Measurements from ENCODE around the gene NRAP.

The NRAP gene

DNA sequence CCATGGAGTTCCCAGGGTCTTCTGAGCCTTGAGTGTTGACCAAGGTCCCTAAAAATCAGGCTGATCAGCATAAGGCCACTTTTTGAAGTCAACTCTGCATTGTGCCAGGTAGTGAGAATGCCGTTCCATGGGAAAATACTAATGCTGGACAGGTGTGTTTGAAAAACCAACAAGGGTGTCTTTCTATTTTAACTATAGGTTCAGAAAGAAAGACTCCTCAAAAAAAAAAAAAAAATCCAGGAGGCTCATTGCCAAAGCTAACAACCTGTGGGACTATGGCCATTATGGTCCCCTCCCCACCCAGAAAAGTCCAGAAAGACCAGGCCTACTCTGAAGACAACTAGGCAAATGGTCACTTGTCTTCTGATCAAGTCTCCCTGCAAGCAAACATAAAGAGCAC, 44.4 kb downstream of the NRAP start:
- ATAC-seq (ENCODE audit: insufficient read depth, low read depth) (no peak), DNase-seq (no peak)
- no peaks in the 10 kb centered on the region for H3K79me2 ChIP-seq (ENCODE audit: insufficient read depth, low read length)
- no peaks in the 10 kb centered on the region for H3K36me3 ChIP-seq (ENCODE audit: insufficient read depth, low read length)
- TF ChIP-seq EZH2 (IDR thresholded peaks at IDR 0.05; ENCODE audit: borderline replicate concordance, low read depth, low read length, severe bottlenecking): no peak
- TF ChIP-seq, protein P1, sequence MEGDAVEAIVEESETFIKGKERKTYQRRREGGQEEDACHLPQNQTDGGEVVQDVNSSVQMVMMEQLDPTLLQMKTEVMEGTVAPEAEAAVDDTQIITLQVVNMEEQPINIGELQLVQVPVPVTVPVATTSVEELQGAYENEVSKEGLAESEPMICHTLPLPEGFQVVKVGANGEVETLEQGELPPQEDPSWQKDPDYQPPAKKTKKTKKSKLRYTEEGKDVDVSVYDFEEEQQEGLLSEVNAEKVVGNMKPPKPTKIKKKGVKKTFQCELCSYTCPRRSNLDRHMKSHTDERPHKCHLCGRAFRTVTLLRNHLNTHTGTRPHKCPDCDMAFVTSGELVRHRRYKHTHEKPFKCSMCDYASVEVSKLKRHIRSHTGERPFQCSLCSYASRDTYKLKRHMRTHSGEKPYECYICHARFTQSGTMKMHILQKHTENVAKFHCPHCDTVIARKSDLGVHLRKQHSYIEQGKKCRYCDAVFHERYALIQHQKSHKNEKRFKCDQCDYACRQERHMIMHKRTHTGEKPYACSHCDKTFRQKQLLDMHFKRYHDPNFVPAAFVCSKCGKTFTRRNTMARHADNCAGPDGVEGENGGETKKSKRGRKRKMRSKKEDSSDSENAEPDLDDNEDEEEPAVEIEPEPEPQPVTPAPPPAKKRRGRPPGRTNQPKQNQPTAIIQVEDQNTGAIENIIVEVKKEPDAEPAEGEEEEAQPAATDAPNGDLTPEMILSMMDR (IDR thresholded peaks at IDR 0.05; ENCODE audit: borderline replicate concordance, extremely low read depth, low read length, poor library complexity, severe bottlenecking): no peak
- no peak overlapping the region for H2AFZ ChIP-seq (ENCODE audit: low read depth, low read length)
- H3K4me3 ChIP-seq (ENCODE audit: low read depth in 1 of 2, low read length in 2 of 2): no peak overlapping the region
- H3K27ac ChIP-seq (ENCODE audit: low read length): no peak overlapping the region
- H3K4me1 ChIP-seq (ENCODE audit: insufficient read depth, low read length): no peaks in the 10 kb centered on the region
- H3K9me3 ChIP-seq (ENCODE audit: insufficient read depth, low read length, severe bottlenecking): no peaks in the 10 kb centered on the region
- no peak overlapping the region for H3K4me2 ChIP-seq (ENCODE audit: insufficient read depth, low read length)
- no peak overlapping the region for H3K9ac ChIP-seq (ENCODE audit: low read depth, low read length)
- H3K27me3 ChIP-seq (ENCODE audit: insufficient read depth, low read length, poor library complexity): peaks cover 27% of the 10 kb centered on the region
- no peaks in the 10 kb centered on the region for H4K20me1 ChIP-seq (ENCODE audit: insufficient read depth, low read length)

DNA sequence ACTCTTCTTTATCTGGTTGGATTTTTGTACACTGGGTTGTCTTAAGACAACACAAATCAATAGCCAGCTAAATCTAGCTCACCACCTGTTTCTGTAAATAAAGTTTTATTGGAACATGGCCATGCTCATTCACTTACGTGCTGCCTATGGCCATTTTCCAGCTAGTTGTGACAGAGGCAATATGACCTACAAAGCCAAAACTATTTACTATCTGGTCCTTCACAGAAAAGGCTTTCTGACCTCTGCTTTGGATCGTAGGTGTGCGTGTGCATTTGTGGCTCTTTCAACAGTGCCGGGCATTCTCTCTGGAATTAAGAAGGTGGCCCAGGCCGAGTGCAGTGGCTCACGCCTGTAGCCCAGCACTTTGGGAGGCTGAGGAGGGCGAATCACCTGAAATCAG, 45.5 kb downstream of the NRAP start:
- Histone ChIP-seq H3K4me2 (ENCODE audit: insufficient read depth, low read length) (no peak overlapping the region), H3K9ac (ENCODE audit: low read depth, low read length) (no peak overlapping the region), H3K27me3 (ENCODE audit: insufficient read depth, low read length, poor library complexity) (peaks cover 21% of the 10 kb centered on the region), H3K27ac (ENCODE audit: low read length) (no peak overlapping the region), H3K4me3 (ENCODE audit: low read depth in 1 of 2, low read length in 2 of 2) (no peak overlapping the region), H3K4me1 (ENCODE audit: insufficient read depth, low read length) (no peaks in the 10 kb centered on the region), H3K36me3 (ENCODE audit: insufficient read depth, low read length) (no peaks in the 10 kb centered on the region), H2AFZ (ENCODE audit: low read depth, low read length) (no peak overlapping the region), H4K20me1 (ENCODE audit: insufficient read depth, low read length) (no peaks in the 10 kb centered on the region), H3K79me2 (ENCODE audit: insufficient read depth, low read length) (no peaks in the 10 kb centered on the region), H3K9me3 (ENCODE audit: insufficient read depth, low read length, severe bottlenecking) (no peaks in the 10 kb centered on the region)
- ATAC-seq (ENCODE audit: insufficient read depth, low read depth): no peak
- TF ChIP-seq EZH2 (IDR thresholded peaks at IDR 0.05; ENCODE audit: borderline replicate concordance, low read depth, low read length, severe bottlenecking): no peak
- TF ChIP-seq, protein P1 (IDR thresholded peaks at IDR 0.05; ENCODE audit: borderline replicate concordance, extremely low read depth, low read length, poor library complexity, severe bottlenecking): no peak
- no peak for DNase-seq

DNA sequence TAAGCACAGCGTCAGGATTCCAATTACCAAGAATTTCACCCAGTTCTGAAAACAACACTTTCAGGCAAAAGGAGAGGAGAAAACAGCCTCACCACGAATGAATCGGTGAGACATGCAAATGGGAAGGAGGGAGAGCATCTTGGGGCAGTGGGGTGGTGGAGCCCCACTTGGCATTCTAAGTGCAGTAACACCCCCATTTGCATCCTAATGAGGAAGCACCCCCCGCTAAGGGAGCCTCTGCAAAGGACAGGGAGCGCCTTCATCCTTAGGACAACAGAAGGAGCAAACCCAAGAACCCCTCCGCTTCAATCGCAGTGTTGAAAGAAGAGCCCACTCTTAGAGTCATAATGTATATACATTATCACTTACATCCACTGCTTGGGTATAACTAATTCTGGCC, 46.8 kb downstream of the NRAP start:
- TF ChIP-seq EZH2 (IDR thresholded peaks at IDR 0.05; ENCODE audit: borderline replicate concordance, low read depth, low read length, severe bottlenecking): no peak
- TF ChIP-seq, protein P1 (IDR thresholded peaks at IDR 0.05; ENCODE audit: borderline replicate concordance, extremely low read depth, low read length, poor library complexity, severe bottlenecking): no peak
- no peak overlapping the region for H3K4me3 ChIP-seq (ENCODE audit: low read depth in 1 of 2, low read length in 2 of 2)
- H3K9ac ChIP-seq (ENCODE audit: low read depth, low read length): no peak overlapping the region
- H4K20me1 ChIP-seq (ENCODE audit: insufficient read depth, low read length): no peaks in the 10 kb centered on the region
- no peak overlapping the region for H2AFZ ChIP-seq (ENCODE audit: low read depth, low read length)
- H3K27me3 ChIP-seq (ENCODE audit: insufficient read depth, low read length, poor library complexity): peaks cover 17% of the 10 kb centered on the region
- no peaks in the 10 kb centered on the region for H3K9me3 ChIP-seq (ENCODE audit: insufficient read depth, low read length, severe bottlenecking)
- no peaks in the 10 kb centered on the region for H3K36me3 ChIP-seq (ENCODE audit: insufficient read depth, low read length)
- H3K27ac ChIP-seq (ENCODE audit: low read length): no peak overlapping the region
- no peak for ATAC-seq (ENCODE audit: insufficient read depth, low read depth)
- H3K79me2 ChIP-seq (ENCODE audit: insufficient read depth, low read length): no peaks in the 10 kb centered on the region
- no peak for DNase-seq
- no peaks in the 10 kb centered on the region for H3K4me1 ChIP-seq (ENCODE audit: insufficient read depth, low read length)
- H3K4me2 ChIP-seq (ENCODE audit: insufficient read depth, low read length): no peak overlapping the region

Data from DND-41 (cell line).